Amniotic stem cell (primary cell): Measurements from ENCODE around the gene SUSD1.
A peak's percentile ranks its signal among the peaks of the same experiment; 100 is the strongest.
"Not testable (repeated sequence)": the region's sequence is repeated elsewhere in the genome, so short reads cannot be mapped to it uniquely, and the experiment has no call there.

ENCODE experiments used
- DNase-seq: peaks from one replicate; lab custom pipeline; 2025; lab: John Stamatoyannopoulos, UW

The SUSD1 gene

GRCh38 chr9:112094948-112095681 lies 80.0 kb downstream of the SUSD1 start:
- DNase-seq, result no peak

GRCh38 chr9:112094241-112094640 lies 80.9 kb downstream of the SUSD1 start:
- no peak for DNase-seq

GRCh38 chr9:112093870-112094216 lies 81.3 kb downstream of the SUSD1 start:
- no peak for DNase-seq

- no peak for DNase-seq
Observed at GRCh38 chr9:112093147-112093869, 81.8 kb downstream of the SUSD1 start.

GRCh38 chr9:112091810-112092209 lies 83.3 kb downstream of the SUSD1 start:
- DNase-seq, result no peak

- DNase-seq, result no peak
Observed at GRCh38 chr9:112087506-112087905, 87.6 kb downstream of the SUSD1 start.

- peak; percentile 34 for DNase-seq
Observed at GRCh38 chr9:112086627-112087026, 88.5 kb downstream of the SUSD1 start.

GRCh38 chr9:112084907-112085306 lies 90.2 kb downstream of the SUSD1 start:
- no peak for DNase-seq

GRCh38 chr9:112084334-112084733 lies 90.8 kb downstream of the SUSD1 start:
- no peak for DNase-seq

GRCh38 chr9:112081918-112082729 lies 93.0 kb downstream of the SUSD1 start:
- no peak for DNase-seq

GRCh38 chr9:112080831-112081542 lies 94.1 kb downstream of the SUSD1 start:
- DNase-seq, result no peak

- no peak for DNase-seq
Observed at GRCh38 chr9:112078432-112078831, 96.7 kb downstream of the SUSD1 start.

- DNase-seq, result no peak
Observed at GRCh38 chr9:112076814-112077213, 98.3 kb downstream of the SUSD1 start.

- no peak for DNase-seq
Observed at GRCh38 chr9:112075009-112075378, 100.1 kb downstream of the SUSD1 start.

- DNase-seq, result peak; percentile 78
Observed at GRCh38 chr9:112074250-112075008, 100.7 kb downstream of the SUSD1 start.

- not testable (repeated sequence) for DNase-seq
Observed at GRCh38 chr9:112073639-112074173, 101.4 kb downstream of the SUSD1 start.

- no peak for DNase-seq
Observed at GRCh38 chr9:112072721-112073638, 102.1 kb downstream of the SUSD1 start.

GRCh38 chr9:112069318-112070169 lies 105.6 kb downstream of the SUSD1 start:
- no peak for DNase-seq
